NCI-H2196 treated with DMSO at 0.1 percent for 48 hours (cell line): ENCODE data around the gene SND1.
"Not testable (repeated sequence)": the region's sequence is repeated elsewhere in the genome, so short reads cannot be mapped to it uniquely, and the experiment has no call there.

Source experiments
- DNase-seq: peaks from one replicate; lab custom pipeline; 2025; ENCODE audit not compliant: unreplicated experiment; lab: John Stamatoyannopoulos, UW

SND1 gene

GRCh38 chr7:127950233-127950935 is 298.4 kb downstream of the SND1 start:
- no peak for DNase-seq

DNA sequence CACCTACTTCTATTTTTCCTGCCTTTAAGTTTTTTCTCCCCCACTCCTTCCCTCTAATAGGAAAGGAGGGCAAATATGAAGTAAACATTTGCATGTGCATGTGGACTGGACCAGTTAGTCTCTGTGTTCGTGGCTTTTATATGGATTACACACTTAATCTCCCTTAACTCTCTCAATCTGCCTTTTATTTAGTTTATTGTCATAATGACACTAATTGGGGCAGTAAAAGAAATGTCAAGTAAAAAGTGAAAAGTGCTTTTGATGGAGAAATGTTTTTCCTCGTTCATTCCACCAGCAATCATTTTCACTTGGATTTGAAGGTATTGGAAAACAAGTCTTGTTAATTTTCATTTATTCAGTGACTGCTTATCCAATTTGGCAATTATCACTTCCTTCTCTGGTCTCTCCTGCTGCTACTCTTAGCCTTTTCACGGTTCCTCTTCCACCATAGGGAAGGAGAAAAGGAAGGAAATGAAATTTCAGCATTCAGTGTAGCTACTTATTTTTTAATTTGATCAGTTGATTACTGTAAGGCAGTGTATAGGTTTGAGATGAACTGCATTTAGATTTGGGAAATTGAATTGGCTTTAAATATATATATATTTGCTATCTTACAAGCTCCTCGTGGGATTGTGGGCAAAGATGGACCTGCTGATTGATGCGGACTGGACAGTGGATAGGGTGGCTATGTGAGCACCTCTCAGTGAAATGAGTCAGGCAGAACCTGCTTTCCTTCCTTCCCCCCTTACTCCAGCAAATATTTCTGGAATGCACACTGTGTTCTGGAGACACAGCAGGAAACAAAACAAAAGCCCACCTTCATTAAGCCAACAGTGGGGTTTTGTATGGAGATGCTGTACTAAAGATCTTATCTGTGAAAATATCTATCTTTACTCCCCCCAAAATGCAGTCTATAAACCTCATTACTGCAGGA is 301.7 kb downstream of the SND1 start:
- no peak for DNase-seq

- peak; percentile 84 for DNase-seq
Observed at GRCh38 chr7:127954357-127954748, 302.4 kb downstream of the SND1 start.

DNA sequence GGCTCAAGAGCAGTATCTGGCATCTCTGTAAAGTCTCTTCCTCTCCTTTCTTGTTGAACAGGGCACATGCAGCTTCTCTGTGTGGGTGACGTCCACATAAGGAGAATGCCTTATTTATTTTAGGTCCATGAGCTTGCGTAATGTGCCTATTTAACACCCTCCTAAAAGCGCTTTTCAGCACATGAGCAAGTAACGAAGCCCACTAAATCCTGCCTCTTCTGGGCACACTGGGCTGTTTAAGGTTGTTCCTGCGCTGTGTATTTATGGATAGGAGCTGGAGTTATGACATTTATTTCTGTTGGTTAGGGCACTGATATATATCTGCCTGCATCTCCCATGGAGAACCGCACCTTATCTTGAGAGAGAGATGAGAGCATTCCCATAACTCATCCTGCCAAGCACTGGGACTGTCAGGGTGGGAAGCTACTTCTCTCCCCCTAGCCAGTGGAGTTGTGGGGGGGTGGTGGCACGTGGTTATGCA is 303.1 kb downstream of the SND1 start:
- DNase-seq = no peak

DNA sequence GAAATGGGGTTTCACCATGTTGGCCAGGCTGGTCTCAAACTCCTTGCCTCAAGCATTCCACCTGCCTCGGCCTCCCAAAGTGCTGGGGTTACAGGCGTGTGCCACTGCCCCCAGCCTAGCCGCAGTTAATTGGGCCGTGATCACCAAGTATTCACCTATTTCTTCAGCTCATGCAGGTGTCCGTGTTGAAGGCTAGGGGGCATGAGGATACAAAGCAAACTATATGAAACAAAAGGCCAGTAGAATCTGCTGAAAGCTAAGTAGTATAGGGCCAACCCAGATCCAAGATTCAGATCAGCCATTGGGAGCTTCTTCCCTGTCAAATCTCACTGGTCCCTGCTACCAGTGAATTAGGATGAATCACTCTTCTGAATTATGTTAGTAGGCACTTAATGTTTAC is 305.9 kb downstream of the SND1 start:
- no peak for DNase-seq

DNA sequence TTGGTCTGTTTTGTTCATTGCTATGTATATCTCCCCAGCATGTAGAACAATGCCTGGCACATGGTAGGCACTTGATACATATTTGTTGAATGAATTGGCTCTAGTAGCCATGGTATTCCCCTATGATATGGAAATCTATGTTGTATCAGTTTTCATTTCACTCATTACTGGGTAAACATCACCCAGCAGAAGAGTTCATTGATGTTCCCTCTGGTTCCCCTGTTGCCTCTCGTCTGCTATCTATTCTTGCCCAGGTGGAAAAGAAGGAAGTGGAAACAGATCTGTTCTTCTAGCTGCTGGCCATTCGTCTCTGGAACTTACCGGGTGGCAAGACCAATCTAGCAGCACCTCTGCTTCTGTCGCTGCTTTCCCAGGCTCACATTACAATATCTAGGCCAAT is 307.8 kb downstream of the SND1 start:
- no peak for DNase-seq

DNA sequence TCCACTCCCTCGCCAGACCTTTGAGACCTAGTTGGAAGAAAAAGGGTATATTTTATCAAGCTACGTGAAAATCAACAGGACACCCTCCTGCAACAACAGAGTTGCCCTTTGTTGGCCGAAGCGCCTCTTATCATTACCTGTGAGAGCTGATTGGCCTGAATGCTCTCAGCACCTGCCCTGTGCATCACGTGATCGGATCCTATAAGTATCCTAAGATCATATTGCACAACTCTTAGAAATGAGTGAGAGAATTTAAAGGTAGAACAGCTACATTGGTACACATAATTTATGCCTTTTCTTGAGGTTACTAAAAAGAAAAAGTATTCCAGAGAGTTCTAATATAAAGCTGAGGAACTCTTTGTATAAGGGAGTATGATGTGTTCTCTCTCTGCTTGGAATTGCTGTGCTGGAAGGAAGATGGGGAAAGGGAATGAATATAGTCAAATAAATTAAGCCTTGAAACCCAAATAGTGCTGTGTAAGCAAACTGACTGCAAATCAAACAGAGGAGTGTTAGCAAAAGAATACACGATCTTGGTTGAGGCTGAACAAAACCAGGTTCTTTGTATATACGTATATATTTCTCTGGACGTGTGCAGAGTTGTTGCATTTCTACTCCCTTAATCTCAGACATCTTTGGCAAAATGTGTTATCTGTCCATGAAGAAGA is 309.9 kb downstream of the SND1 start:
- DNase-seq = no peak

GRCh38 chr7:127962589-127963361 is 310.8 kb downstream of the SND1 start:
- no peak for DNase-seq

DNA sequence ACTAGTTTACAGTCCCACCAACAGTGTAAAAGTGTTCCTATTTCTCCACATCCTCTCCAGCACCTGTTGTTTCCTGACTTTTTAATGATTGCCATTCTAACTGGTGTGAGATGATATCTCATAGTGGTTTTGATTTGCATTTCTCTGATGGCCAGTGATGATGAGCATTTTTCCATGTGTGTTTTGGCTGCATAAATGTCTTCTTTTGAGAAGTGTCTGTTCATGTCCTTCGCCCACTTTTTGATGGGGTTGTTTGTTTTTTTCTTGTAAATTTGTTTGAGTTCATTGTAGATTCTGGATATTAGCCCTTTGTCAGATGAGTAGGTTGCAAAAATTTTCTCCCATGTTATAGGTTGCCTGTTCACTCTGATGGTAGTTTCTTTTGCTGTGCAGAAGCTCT is 311.9 kb downstream of the SND1 start:
- DNase-seq = not testable (repeated sequence)

- no peak for DNase-seq
Observed at GRCh38 chr7:127967281-127967680, 315.3 kb downstream of the SND1 start.

DNA sequence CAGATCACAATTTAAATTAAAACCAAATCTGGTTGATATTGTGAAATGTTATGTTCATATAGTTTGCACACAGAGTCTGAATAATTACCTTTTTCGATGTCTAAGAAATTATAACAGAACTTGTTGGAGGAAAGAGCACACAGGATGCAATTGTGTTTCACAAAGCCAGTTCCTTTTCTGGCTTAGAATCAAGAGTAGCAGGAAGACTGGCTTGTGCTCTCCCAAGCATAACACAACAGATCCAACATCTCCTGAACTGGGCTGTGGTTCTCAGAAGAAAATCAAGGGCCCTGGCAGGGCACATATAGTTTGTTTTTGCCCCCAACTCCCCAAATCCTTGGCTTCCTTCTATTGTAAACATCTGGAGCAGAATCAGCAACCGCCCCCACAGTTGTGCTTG is 316.6 kb downstream of the SND1 start:
- no peak for DNase-seq

DNA sequence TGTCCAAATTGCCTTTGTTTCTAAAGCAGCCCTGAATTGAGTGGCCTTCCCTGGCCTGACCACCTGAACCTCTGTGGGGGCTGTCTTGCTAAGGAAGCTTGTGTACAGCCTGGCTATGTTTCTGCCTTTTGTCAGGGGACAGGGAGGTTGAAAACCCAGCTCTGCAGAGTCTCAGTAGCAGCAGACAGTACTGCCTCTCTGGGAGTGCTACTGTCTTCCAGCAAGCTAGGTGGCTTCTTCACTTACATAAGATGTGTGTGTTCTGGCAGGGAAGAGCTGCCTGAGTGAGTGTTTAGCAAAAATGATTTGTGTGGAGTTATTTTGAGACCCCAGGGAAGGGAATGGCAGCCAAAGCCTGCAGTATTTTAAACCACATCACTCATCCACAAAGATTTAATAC is 321.8 kb downstream of the SND1 start:
- DNase-seq = no peak

DNA sequence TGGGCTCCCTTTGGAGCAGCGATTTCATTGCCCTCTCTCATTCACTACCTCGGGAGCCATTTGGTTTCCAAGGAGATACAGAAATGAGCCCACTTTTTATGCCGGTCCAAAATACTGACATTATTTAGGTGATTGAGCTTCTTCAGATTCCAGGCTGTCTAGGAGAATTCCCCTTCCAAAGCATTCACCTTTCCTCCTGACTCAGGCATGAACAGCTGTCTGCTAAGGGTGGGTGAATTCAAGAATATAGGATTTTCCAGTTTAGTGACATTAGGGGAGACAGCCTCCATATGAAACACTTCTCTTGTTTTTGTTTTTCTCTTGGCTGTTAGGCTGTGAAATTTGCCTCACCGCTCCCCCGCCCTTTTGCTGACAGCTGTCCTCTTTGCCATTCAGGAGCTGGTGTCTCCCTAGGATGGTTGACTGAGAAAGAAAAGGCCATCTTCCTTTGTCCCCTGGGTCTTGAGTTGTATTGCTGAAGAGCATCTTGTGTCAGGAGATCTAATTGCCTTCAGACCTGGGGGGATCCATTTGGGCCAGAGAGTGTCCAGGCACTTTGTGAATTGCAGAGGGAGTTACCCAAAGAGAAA is 322.5 kb downstream of the SND1 start:
- DNase-seq = no peak

GRCh38 chr7:127976056-127976737 is 324.2 kb downstream of the SND1 start:
- no peak for DNase-seq

- no peak for DNase-seq
Observed at GRCh38 chr7:127976738-127977120, 324.7 kb downstream of the SND1 start.

DNA sequence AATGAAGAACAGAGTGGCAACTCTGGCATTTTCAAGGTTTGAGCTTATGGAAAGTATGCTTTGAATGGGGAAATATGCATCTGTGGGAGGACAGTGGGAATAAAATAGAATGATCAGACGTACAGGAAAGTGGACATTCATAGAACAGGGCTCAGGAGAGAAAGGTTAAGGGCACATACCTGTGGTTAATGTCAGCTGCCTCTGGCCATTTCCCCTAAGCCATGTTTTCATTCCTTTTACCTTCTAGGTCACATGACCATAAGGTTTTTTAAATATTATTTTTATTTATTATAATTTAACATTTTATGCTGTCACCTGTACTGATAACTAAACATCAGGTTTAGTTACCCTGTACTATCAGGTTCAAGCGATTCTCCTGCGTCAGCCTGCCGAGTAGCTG is 326.4 kb downstream of the SND1 start:
- no peak for DNase-seq

DNA sequence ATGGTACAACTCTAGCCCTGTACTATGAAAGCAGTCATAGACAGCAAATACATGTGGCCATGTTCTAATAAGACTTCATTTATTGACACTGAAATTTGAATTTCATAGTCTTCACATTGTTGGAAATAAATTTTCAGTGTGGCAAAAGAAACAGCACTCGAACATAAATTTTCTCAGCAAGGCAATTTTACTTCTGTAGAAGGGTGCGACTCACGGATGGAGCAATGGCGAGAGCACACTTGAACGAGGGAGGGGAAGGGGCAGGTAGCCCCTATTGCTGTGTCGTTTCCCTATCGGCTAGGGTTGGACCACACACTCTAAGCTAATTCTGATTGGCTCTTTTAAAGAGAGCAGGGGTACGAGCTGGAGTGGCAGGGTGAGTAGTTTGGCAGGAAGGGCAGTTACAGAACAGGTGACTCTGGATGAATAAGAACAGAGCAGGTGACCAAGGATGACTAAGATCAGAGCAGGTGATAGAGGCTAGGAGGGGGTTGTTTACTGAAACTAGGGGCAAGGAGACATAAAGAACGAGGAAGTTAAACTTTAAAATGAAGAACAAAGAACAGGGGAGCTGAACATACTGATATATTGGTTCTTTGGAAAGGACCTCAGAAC is 327.2 kb downstream of the SND1 start:
- no peak for DNase-seq

GRCh38 chr7:127979728-127980126 is 327.7 kb downstream of the SND1 start:
- no peak for DNase-seq

DNA sequence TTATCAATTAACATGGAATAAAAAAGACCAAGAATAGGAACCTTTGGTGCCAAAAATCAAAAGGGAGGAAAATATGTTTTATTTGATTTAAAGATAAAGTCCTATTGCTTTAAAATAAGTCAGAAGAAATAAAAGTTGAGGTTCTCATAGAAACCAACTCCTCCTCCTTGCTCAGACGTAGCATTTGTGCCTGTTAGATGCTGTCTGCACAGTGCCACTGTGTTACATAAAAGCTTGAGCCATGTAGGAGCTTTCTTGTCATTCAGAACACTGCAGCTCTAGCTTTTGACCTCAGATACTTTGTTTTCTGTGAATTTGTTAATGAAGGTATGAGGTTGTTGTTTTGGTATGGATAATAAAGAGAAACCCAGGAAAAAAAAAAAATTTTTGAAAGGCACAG is 328.9 kb downstream of the SND1 start:
- DNase-seq = no peak

GRCh38 chr7:127981965-127982364 is 330.0 kb downstream of the SND1 start:
- DNase-seq = no peak
